Smooth muscle cell (in vitro differentiated cells): ENCODE data around the gene GORASP1. TPM values are rescaled to one million over a fixed set of nuclear protein-coding genes. Genes with fewer than 3 reads are reported as not detected.

Experiments
- DNase-seq: peaks from one replicate; lab custom pipeline; 2025; ENCODE audit not compliant: unreplicated experiment; lab: John Stamatoyannopoulos, UW
- H2AFZ ChIP-seq: fragments of 200-600 bp; sonication (generic); 2 replicates; pipeline ENCODE4 v1.6.0; 2016; ENCODE audit warnings: antibody characterized with exemption, low read depth, mild to moderate bottlenecking
- H3F3A ChIP-seq: fragments of 200-600 bp; sonication (generic); 2 replicates; pipeline ENCODE4 v1.6.0; 2017; ENCODE audit warnings: antibody characterized with exemption, low read depth
- H3K27ac ChIP-seq: fragments of 200-600 bp; sonication (generic); 2 replicates; pipeline ENCODE4 v1.5.1; 2016; ENCODE audit warnings: low read depth, mild to moderate bottlenecking
- H3K27me3 ChIP-seq: fragments of 200-600 bp; sonication (generic); 2 replicates; pipeline ENCODE4 v1.6.1; 2016; ENCODE audit warnings: low read depth, mild to moderate bottlenecking
- H3K36me3 ChIP-seq: fragments of 200-600 bp; sonication (generic); 2 replicates; pipeline ENCODE4 v1.5.1; 2016; ENCODE audit warnings: low read depth
- H3K4me1 ChIP-seq: fragments of 200-600 bp; sonication (generic); 2 replicates; pipeline ENCODE4 v1.5.1; 2016; ENCODE audit warnings: low read depth
- H3K4me2 ChIP-seq: fragments of 200-600 bp; sonication (generic); 2 replicates; pipeline ENCODE4 v1.6.0; 2016; ENCODE audit warnings: mild to moderate bottlenecking
- H3K4me3 ChIP-seq: fragments of 200-600 bp; sonication (generic); 2 replicates; pipeline ENCODE4 v1.5.1; 2016; ENCODE audit warnings: mild to moderate bottlenecking
- H3K79me2 ChIP-seq: fragments of 200-600 bp; sonication (generic); 2 replicates; pipeline ENCODE4 v1.6.0; 2016; ENCODE audit warnings: low read depth, mild to moderate bottlenecking
- H3K9ac ChIP-seq: fragments of 200-600 bp; sonication (generic); 2 replicates; pipeline ENCODE4 v1.6.0; 2016; ENCODE audit warnings: low read depth
- H3K9me3 ChIP-seq: fragments of 200-600 bp; sonication (generic); replicated peaks from 2 replicates; pipeline ENCODE4 v1.5.1; 2016; ENCODE audit warnings: low read depth
- H4K20me1 ChIP-seq: fragments of 200-600 bp; sonication (generic); 2 replicates; pipeline ENCODE4 v1.6.0; 2016; ENCODE audit warnings: low read depth
- CTCF ChIP-seq: fragments of 200-600 bp; sonication (generic); IDR thresholded peaks from 2 replicates; pipeline ENCODE4 v1.5.1; 2017; ENCODE audit warnings: borderline replicate concordance, mild to moderate bottlenecking, antibody characterized with exemption; ENCODE audit not compliant: insufficient read depth, poor library complexity, severe bottlenecking
- WGBS: methylation state at CpG from one replicate; pipeline ENCODE4 v1.1.7; 2016; ENCODE audit warnings: low lambda C conversion rate; 5-methylcytosine and 5-hydroxymethylcytosine counted together
- polyA plus RNA-seq: library from polyadenylated mRNA; unstranded; fragments of >200 nt; fragmentation: Nextera tagmentation; extraction: Ambion mirVana; gene quantifications from 2 replicates; pipeline ENCODE4 v1.2.1, GENCODE V29; 2016
- total RNA-seq: library from RNA; depleted of rRNA; stranded (reverse); fragments of >200 nt; gene quantifications from 2 replicates; pipeline ENCODE4 v1.2.3, GENCODE V29; 2014

The GORASP1 gene
- total and polyA plus RNA-seq, 2 experiments from 2014 or later, result 29.5 to 41.6 TPM

DNA sequence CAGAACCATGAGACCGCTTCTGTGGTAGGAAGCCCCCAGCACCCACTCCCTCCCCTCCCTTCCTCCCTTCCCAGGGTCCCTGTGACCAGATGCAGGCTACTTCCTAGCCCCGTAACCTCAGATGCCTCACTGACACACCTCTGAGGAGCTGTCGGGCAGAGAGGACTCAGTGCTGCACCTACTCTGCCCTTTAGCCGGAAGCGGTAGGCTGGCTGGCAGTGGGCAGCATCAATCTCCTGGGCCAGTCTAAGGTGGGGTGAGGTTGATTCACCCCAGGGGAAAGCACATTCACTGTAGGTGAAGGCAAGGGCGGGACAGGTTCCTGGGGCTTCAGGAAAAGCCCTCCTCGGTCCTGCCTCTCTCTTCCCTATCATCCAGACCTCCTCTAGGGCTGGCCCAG lies 26.9 kb upstream of the GORASP1 start:
- DNase-seq, result no peak
- no peak for TF ChIP-seq CTCF
- Histone ChIP-seq H3K27ac (no peak overlapping the region), H3K9me3 (no peaks in the 10 kb centered on the region), H3K36me3 (no peaks in the 10 kb centered on the region), H3K4me3 (no peak overlapping the region), H3K4me1 (no peaks in the 10 kb centered on the region), H3F3A (peaks cover under 1% of the 10 kb centered on the region), H3K27me3 (no peaks in the 10 kb centered on the region), H3K4me2 (no peak overlapping the region), H3K79me2 (no peaks in the 10 kb centered on the region), H2AFZ (no peak overlapping the region), H4K20me1 (peaks cover 32% of the 10 kb centered on the region), H3K9ac (no peak overlapping the region)
- 91% methylated on average over 7 of the region's 7 CpGs for WGBS

- 90% methylated on average over 6 of the region's 6 CpGs for WGBS
- DNase-seq, result no peak
- Histone ChIP-seq H3K36me3 (no peaks in the 10 kb centered on the region), H3K4me2 (no peak overlapping the region), H3K4me1 (no peaks in the 10 kb centered on the region), H3K9me3 (no peaks in the 10 kb centered on the region), H4K20me1 (peaks cover 27% of the 10 kb centered on the region), H3K27ac (no peak overlapping the region), H3F3A (no peaks in the 10 kb centered on the region), H3K9ac (no peak overlapping the region), H3K27me3 (no peaks in the 10 kb centered on the region), H3K79me2 (no peaks in the 10 kb centered on the region), H3K4me3 (no peak overlapping the region), H2AFZ (no peak overlapping the region)
- no peak for TF ChIP-seq CTCF
Measured at GRCh38 chr3:39133822-39134221, 26.4 kb upstream of the GORASP1 start.

- Histone ChIP-seq H3K79me2 (no peaks in the 10 kb centered on the region), H3K27me3 (no peaks in the 10 kb centered on the region), H3K9me3 (no peaks in the 10 kb centered on the region), H3K4me3 (no peak overlapping the region), H3K9ac (no peak overlapping the region), H4K20me1 (peaks cover 20% of the 10 kb centered on the region), H3K27ac (no peak overlapping the region), H2AFZ (no peak overlapping the region), H3K36me3 (no peaks in the 10 kb centered on the region), H3K4me1 (no peaks in the 10 kb centered on the region), H3K4me2 (no peak overlapping the region), H3F3A (no peaks in the 10 kb centered on the region)
- 97% methylated on average over 1 of the region's 1 CpG for WGBS
- no peak for TF ChIP-seq CTCF
- no peak for DNase-seq
Measured at GRCh38 chr3:39133093-39133490, 25.7 kb upstream of the GORASP1 start.
